IPS DF 4.7 (cell line): Measurements from ENCODE around the gene ANKMY1.
"Not testable (repeated sequence)": the region's sequence is repeated elsewhere in the genome, so short reads cannot be mapped to it uniquely, and the experiment has no call there.

Source experiments
- DNase-seq: peaks from one replicate; pipeline ENCODE4 v3.0.0-alpha.2; 2013; ENCODE audit warnings: low spot score; ENCODE audit errors: extremely low read depth

The ANKMY1 gene

DNA sequence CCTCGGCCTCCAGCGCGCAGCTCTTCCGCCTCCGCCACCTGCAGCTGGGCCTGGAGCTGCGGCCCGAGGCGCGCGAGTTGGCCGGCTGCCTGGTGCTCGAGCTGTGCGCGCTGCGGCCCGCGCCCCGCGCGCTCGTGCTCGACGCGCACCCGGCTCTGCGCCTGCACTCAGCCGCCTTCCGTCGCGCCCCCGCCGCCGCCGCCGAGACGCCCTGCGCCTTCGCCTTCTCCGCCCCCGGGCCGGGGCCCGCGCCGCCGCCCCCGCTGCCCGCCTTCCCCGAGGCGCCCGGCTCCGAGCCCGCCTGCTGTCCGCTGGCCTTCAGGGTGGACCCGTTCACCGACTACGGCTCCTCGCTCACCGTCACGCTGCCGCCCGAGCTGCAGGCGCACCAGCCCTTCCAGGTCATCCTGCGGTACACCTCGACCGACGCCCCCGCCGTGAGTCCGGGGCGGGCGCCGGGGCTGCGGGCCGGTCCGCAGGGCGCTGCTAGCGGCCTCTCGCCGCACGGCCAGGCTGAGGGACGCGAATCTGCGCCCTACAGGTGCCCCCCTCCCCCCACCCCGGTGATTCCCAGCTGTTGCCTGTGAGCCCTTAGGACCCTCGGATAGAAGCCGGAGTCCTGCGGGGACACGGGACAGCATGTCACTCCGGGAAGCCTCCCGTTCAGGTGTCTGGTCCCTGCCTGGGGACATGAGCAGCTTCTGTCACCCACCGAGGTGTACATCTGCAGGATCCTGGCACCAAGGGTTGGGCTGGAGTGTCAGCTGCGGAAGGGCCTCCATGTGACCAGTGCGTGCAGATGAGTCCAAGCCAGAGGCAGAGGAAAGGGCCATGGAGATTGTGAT lies 11.1 kb upstream of the ANKMY1 start:
- DNase-seq = no peak

DNA sequence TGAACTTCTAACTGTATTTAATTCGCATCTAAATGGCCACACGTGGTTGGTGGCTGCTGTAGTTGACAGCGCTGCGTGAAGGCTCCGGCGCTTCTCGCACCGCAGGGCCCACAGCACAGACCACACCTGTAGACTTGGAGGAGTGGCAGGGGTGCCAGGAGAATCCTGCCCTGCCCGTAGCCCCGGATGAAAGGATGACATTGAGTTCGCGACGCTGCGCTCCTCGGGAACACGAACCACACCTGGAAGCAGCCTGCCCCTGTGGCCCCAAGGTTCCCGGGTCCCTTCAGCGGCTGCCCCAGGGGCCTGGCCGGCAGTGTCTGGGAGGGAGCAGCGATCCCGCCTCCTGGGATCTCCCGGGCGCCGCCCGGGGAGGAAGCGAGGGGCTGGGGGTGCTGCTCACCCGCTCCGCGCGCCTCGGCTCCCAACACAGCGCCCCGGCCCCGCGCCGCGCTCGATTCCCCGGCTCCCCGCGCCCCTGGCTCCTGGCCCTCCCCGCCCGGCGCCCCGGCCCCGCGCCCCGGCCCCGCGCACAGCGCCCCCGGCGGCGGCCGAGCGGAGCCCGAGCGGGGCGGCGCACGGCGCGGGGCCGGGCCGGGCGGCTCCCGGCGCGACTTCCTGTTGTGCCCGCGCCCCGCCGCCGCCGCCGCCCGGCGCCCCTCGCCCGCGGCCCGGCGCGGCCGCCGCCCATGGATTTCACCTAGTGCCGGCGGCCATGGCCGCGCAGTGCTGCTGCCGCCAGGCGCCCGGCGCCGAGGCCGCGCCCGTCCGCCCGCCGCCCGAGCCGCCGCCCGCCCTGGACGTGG lies 10.3 kb upstream of the ANKMY1 start, which contains the start of gene RNPEPL1:
Gene RNPEPL1 (plus strand): TSS at position 613 of the 806 bp plus-strand sequence. CDS start 103 bp downstream, at position 716.
- DNase-seq = no peak

DNA sequence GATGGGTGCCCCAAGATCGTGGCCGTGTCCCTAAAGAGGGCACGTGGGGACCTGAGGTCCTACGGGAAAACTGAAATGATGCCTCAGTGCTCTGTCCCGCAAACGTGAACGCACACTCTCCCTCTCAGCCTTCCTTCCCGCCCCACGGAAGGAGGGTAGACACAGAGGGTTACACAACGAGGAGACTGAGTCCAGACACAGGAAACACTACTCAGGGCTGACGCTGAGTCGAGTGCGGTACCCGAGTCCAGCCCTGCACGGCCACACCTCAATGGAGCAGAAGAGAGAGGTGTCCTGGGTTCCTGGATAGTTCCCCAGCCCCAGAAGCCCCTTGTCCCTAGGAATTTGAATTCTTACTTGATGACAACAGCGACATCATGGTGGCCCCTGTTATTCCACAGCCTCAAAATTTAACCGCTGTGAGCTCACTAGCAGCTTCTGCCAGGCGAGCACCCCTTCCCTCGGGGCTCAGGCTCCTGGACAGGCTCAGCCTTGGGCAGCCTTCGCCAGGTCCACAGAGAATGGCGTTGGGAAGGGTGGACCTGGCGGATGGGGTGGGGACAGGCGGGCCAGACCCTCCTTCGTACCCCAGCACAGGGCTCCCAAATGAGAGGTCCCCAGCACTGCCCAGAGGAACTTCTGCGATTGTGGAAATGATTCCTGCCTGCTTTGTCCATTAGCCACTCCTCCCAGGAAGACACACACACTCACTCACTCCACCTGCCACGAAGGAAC lies 9.5 kb upstream of the ANKMY1 start:
- DNase-seq = no peak

DNA sequence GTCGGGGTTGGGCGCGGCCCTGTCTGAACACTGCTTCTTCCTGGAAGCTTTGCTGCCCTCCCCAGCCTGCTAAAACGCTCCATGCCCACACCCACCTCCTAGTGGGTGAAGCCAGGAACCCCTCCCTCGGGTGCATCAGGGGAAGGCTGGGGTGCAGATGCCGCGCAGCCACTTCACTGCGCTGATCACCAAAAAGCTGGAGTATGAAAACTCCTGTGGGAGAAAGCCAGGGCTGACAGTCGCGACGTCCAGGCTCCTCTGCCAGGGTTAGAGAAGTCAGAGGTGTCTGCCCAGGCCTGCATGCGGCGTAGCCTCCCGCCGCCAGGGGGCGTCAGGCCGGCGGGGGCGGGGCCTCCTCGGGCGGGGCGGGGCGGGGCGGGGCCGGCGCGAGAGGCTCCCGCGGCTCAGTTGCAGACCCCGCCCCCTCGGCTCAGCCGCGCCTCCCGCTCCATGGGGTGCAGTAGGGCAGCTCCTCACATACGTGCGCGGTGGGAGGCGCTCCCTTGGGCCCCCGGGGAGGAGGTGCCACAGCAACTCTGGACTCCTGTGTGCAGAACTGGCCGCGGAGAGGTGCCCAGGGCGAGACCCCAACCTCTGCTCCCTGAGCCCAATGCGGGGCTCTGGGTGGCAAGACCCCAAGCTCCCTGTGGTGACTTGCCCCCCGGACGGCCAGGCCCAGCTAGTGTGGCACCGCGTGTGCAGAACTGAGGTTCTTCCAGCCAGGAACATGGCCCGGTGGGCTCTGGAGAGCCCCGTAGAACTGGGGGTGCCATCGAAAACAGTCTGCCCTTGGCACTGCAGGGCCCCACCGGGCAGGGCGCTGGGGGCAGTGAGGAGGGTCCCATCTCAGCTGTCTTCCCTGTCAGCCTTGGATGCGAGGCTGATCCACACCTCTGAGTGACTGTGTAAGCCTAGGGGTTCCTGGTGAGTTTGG lies 8.7 kb upstream of the ANKMY1 start:
- DNase-seq = no peak

DNA sequence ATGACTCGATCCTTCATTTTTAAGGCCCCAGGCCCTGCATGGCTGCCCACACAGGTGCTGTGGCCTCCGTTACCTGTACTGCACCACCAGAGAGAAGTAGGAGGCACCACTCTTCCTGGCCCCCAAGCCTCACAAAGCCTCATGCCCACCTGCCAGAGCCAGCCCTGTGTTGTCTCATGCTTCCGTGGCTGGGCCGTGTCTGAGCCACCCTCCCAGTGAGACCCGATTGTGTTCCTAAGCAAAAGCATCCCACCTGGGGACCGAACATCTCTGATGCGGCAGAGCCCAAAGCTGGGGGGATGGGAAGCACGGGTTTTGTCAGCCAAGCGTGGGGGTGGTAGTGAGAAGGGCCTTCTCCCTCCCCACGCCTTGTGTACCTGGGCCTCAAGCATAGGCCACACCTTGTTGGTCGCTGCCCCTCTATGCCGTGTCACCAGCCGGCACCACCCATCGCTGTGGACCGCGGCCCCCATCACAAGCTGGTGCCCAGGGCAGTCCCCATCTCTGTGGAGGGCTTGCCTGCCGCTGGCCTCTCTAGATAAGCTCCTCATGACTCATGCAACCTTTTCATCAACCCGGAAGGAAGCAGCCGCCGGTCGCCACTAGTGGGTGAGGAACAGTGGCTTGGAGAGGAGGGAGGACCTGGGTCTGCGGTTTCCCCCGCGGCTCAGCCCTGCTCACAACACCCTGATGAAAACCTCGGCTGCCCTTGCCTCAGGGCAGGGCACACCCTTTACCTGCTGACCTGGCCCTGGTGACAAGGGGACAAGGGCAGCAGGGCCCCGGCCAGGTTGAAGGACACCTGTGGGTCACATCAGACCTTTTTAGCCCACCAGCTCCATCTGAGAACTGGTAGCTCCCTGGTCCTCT lies 7.8 kb upstream of the ANKMY1 start:
- DNase-seq = no peak

DNA sequence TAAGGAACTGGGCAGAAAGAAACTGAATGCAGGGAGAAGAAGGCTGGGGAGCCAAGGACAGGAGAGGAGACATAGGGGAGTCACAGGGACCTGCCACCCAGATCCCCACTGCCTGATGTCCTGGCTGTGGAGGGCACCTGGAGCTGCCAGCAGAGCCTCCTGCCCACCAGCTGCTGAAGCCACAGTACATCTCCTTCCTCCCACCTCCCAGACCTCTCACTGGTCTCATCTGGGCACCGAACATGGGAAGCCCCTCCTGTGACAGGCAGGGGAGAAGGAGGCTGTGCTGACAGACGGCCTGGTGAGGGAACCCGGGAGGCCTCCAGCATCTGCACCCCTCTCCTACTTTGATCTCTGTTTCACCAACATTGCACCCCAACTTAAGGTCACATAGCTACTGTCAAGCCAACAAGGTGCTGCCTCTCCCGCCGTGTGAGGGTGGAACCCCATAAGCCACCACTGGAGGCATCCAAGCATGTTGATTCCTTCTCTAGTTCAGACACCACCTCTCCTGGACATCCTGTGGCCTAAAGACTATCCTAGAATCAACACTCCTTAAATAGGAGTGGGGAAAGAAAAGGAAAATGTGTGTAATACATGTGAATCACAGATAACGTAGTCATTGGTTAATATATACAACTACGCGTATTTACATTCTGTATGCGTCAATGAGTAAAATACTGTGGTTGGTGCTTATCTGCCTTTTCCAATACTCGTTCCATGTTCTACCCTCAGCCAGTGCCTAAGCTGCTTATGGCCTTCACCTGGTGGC lies 7.0 kb upstream of the ANKMY1 start:
- DNase-seq = no peak

DNA sequence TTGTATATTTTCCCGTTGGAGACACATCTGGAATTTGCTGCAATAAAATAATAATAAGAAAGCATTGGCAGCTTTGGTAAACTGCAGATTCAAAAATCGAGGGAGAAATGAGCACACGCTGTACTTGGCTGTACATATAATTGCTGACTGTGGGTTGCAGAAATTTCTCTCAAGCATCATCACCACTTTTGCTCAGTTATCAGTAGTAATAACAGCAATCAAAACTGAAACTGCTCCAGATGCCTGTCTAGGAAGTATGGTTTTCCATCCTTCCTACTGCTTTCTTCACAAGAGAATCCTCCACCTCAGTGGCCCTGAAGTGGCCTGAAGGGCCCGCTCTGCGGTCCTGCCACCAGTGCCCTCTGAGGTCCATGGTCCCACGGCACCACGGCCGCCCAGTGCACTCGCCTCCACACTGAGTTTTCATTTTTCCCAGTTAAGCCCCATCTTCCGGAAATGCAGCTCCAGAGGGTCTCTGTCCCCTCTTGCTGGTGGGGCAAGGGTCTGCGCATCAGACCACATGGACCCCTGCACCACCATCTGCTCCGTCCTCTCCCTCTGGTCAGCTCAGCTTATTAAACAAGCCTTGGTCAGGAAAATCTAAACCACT lies 6.3 kb upstream of the ANKMY1 start:
- no peak for DNase-seq

DNA sequence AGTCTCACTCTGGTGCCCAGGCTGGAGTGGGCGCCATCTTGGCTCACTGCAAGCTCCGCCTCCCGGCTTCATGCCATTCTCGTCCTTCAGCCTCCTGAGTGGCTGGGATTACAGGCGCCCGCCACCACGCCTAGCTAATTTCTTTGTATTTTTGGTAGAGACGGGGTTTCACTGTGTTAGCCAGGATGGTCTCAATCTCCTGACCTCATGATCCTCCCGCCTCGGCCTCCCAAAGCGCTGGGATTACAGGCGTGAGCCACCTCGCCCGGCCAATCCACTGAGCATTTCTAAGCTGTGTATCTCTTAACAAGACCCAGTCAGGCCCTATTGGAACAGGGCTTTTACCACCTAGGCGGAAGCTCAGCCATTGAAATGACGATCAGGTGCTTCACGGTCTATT lies 5.4 kb upstream of the ANKMY1 start:
- not testable (repeated sequence) for DNase-seq

DNA sequence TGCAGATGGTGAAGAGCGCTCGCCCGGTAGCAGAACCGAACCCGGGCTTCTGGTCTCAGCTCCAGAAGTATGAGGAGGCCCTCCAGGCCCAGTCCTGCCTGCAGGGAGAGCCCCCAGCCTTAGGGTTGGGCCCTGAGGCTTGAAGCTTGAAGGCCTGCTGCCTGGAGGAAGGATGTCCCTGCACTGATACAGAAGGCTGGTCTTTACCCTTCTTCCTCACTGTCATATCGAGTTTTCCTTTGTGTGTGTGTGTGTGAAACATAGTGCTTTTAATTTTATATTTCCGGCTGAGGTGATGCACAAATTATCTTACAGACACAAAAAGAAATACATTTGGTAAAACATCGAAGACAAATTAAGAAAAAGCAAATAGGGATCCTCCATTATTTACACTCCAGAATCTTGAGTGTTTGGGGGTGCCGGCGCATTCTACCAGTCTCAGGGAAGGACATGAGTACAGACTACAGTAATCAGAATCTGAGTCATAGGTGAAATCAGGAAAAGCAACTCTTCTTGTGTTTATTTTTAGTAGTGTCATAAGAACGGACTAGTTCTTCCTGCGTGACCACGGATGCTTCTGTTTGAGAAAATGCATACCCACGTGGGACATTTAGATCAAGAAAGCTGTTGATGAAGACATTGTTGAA lies 3.7 kb upstream of the ANKMY1 start:
- DNase-seq = no peak

DNA sequence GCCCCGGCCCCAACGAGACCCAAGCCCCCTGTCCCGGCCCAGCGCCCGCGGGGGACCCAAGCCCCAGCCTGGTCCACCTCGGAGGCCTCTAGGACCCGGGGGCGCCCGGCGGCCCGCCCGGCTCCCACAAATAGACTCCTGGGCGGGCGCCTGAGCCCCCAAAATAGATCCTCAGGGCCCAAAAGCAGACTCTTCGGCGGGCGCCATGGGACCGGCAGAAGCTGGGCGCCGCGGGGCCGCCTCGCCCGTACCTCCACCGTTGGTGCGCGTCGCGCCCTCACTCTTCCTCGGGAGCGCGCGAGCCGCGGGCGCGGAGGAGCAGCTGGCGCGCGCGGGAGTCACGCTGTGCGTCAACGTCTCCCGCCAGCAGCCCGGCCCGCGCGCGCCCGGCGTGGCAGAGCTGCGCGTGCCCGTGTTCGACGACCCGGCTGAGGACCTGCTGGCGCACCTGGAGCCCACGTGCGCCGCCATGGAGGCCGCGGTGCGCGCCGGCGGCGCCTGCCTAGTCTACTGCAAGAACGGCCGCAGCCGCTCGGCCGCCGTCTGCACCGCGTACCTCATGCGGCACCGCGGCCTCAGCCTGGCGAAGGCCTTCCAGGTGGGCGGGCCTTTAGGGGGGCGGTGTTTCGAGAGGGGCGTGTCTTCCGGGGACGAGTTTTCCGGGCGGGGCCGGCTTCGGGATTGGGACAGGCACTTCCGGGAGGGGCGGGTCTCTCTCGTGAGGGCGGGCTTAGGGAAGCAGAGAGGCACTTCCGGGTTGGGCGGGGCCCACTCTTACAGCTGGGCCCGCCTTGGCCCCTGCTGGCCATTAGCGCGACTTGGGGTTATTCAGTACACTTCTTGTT lies 2.9 kb upstream of the ANKMY1 start:
- DNase-seq = no peak

DNA sequence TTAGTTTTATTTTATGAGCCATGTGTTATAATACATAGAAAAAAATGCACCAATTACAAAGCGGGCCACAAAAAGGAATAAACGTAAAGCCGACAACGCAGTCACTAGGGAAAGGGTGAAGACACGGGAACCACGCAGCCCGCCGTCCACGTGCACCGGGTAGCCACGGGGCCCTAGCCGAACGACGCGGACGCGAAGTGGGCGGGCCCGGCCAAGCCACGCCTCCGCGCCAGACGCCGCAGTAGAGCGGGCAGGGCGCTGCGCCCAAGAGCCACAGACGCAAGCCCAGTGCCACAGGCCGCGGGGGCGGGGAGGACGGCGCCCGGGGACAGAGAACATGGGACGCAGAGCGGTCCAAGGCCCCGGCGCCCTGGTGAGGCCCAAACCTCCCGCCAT lies 2.3 kb upstream of the ANKMY1 start, which contains the start of gene DUSP28:
Gene DUSP28 (plus strand): TSS at position 274 of the 396 bp plus-strand sequence. CDS start 328 bp downstream, outside the sequence.
- DNase-seq = no peak

DNA sequence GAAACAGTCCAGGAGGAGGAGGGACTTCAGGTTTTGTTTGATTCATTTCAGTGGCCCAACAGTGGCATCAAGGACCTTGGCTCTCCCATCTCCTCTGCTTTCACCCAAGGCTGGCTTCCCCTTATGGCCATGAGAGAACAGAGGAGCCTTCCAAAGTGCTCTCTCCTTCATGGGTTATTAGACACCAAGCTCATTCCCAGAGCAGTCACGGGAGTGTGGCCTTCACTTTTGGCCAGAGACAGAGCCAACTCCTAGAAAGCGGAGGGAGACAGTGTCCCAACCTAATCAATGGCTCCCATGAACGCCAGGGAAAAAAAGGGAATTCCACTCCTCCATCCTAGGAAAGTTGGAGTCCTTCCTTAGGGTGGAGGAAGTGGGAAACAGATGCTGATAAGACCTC lies 1.5 kb upstream of the ANKMY1 start:
- DNase-seq = no peak

DNA sequence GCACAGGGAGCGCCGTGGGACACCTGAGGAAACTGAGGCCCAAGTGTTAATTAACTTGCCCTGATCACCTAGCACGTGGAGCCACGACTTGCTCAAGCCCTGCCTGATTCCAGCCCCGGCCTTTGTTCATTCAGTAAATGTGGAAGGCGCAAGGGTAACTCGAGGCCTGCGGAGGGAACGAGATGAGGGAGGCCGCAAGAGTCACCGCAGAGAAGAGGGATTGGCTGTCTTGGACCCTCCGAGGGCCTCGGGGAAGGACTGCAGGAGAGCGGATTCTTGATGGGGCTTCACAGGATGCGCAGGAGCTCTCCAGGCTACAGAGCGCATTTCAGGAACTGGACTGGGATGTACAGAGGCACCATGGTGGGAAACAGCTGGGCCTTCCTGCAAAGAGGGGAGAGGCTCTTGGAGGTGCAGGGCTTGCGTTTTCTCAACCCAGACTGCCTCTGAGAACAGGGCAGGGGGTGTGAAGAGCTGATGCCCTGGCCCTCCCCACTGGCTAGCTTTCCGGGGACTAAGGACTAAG lies 511 bp upstream of the ANKMY1 start:
- DNase-seq = no peak

DNA sequence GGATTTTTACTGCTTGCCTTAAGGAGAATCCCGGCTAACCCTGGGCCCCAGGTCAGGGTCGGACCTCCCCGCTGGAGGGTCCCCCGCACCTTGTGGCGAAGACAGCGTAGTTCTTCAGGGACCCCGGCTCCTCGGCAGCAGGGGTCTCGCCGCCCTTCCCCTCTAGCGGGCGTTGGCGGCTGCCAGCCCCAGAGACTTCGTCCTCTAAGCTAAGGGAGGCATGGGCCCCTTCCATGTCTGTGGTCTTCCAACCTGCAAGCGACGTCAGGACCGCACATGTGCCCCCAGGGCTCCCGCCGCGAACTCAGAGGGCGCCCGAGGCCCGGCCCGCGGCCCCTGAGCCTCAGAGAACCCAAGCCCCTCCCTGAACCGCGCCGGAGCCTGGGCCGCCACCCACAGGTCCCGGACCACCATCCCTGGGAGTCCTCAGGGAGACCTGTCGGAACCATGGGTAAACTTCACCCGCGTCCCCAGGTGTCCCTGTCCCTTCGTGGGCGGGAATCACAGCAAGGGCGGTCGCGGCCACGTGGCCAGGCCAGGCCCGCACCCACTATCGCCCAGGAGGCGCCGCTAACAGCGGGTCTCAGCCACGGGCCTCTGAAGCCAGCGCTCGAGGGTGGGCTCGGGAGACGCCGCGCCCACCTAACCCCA lies 562 bp downstream of the ANKMY1 start:
- DNase-seq = no peak

DNA sequence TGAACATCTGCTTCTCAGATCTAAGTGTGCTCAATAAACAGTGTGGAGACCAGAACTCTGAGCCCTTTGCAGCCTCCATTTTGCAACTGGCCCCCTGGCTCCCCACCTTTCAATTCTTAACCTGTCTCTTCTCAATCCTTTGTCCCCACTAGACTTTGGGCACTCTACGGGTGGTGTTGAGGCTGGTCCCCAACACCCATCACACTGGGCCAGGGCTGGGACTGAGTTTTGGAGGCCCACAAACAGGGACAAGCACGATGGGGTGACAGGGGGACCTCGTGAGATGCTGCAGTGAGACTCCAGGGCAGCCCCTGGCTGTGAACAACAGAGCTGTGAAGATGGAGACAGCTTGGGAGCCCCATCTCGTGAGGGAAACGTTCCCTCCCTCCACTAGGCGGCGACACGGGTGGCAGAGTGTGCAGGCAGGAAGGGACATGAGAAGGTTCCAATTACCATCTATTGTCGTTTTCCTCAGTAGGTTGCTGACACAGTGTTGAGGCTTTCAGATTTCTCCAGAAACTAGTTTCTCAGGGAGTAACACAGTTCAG lies 1.2 kb downstream of the ANKMY1 start:
- DNase-seq = no peak
